ENCODE results near the gene RCCD1.

Gene RCCD1

DNA sequence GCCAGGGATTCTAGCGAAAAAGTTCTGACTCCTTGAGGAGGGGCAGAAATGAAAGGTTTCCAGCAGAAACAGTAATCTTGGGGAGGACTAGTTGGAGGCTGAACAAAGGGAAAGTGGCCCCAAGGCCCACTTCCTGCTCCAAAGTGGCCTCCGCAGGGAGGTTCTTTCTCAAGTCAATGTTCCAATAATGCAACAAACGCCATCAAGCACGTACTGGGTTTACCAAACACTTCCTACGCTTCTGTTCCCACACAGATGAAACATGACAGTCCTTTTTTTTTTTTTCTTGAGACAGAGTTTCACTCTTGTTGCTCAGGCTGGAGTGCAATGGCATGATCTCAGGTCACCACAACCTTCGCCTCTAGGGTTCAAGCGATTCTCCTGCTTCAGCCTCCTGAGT, 9.6 kb upstream of the RCCD1 start:
- DNase-seq = no peak

DNA sequence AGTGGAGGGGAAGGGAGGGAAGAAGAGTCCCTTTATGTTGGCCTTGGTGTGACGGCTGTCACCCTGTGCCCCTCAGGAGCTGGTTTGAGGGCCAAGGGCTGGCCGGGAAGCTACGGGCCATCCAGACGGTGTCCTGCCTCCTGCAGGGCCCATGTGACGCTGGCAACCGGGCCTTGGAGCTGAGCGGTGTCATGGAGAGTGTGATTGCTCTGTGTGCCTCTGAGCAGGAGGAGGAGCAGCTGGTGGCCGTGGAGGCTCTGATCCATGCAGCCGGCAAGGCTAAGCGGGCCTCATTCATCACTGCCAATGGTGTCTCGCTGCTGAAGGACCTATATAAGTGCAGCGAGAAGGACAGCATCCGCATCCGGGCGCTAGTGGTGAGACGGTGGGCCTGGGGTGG, 8.1 kb upstream of the RCCD1 start:
- DNase-seq = no peak

DNA sequence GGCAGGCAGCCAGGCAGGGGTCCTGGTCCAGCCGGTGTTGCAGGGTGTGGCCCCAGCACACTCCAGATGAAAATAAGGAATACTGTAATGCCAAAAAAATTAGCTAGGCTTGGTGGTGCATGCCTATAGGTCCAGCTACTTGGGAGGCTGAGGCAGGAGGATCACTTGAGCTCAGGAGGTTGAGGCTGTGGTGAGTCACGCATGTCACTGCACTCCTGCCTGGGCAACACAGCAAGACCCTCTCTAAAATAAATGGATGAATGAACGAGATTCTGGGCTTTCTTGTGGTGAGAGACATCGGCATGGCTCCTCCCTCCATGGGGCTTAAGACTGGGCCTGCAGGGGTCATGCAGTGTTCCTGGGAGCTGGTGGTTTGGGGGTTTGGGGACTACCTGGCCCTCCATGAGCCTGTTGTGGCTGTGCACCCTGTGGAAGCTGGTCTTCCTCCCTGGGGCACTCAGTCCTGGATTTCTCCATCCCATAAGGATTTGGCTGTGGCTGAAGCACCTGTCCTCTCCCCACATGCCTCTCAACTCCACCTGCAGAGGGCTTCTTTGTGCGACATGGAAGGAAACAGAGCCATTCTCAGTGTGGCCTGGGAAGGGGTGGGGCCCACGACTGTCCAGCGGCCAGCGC, 7.6 kb upstream of the RCCD1 start:
- DNase-seq = no peak

DNA sequence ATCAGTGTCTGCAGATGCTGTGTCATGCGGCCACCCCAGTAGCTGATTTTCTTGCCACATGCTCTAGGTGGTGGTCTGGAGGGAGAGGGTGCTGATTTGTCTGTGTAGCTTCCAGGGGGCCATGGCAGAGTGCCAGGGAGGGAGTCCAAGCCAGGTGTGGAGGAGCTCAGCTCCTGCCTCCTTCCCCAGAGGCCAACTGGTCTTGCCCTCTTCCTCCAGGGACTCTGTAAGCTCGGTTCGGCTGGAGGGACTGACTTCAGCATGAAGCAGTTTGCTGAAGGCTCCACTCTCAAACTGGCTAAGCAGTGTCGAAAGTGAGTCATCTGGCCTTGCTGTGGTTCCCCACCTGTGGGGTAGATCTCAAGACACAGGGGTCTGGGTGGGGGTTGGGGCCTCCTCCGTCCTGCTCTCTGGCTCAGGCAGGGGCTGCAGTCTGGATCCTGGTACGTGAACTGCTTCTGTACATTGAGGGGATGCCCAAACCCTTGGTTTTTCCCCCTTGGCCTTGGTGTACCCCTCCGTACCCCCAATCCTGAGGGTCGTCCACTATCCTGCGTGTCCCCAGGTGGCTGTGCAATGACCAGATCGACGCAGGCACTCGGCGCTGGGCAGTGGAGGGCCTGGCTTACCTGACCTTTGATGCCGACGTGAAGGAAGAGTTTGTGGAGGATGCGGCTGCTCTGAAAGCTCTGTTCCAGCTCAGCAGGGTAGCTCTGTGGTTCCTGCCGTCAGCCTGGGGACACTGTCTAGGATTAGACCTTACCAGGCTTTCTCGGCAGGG, 6.9 kb upstream of the RCCD1 start:
- no peak for DNase-seq

DNA sequence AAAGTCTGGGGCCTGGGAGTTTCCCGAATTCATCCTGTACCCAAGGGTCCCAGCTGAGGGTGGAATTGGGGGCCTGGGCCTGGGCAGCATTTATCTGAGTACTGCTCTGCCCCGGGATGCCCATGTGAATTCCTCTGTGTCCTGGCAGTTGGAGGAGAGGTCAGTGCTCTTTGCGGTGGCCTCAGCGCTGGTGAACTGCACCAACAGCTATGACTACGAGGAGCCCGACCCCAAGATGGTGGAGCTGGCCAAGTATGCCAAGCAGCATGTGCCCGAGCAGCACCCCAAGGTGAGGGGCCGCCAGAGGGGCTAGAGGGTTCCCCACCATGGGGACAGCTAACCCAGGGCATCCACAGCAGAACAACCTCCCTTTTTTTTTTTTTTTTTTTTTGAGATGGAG, 6.2 kb upstream of the RCCD1 start:
- no peak for DNase-seq

DNA sequence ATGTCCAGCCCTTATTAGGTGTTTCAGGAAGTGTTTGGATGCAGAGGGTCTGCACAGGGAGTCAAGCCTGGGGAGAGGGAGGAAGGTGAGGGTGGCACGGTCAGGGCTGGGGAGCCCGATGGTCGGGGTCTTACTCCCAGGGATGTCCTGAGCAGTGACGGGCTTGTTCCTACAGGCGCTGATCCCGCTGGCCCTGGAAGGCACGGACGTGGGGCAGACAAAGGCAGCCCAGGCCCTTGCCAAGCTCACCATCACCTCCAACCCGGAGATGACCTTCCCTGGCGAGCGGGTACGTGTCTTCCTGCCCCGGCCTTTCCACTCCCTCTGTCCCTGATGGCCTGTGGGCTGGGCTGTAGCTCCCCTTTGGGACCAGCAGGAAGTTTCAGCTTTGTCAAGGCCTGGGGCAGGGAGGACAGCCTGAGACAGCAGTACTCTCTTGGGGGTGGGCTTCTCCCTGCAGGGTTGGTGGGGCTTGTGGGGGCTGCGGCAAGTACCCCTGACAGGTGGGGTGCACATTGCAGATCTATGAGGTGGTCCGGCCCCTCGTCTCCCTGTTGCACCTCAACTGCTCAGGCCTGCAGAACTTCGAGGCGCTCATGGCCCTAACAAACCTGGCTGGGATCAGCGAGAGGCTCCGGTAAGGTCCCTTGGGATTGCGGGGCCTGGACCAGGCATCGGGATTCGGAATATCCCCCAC, 4.6 kb upstream of the RCCD1 start:
- no peak for DNase-seq

DNA sequence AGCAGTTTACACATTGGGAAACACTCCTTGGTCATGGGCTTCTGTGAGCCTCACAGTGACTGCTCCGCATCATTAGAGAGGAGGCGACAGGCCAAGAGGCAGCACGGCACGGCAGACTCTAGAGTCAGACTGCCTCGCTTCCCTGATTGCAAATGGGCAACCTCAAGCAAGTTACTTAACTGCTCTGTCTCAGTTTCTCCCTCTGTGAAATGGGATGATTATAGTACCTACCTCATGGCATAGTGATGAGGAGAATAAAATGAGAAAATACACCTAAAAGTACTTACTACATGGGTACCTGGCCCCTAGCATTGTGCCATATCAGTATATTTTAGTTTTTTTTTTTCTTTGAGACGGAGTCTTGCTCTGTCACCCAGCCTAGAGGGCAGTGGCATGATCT, 4.0 kb upstream of the RCCD1 start:
- DNase-seq = no peak

DNA sequence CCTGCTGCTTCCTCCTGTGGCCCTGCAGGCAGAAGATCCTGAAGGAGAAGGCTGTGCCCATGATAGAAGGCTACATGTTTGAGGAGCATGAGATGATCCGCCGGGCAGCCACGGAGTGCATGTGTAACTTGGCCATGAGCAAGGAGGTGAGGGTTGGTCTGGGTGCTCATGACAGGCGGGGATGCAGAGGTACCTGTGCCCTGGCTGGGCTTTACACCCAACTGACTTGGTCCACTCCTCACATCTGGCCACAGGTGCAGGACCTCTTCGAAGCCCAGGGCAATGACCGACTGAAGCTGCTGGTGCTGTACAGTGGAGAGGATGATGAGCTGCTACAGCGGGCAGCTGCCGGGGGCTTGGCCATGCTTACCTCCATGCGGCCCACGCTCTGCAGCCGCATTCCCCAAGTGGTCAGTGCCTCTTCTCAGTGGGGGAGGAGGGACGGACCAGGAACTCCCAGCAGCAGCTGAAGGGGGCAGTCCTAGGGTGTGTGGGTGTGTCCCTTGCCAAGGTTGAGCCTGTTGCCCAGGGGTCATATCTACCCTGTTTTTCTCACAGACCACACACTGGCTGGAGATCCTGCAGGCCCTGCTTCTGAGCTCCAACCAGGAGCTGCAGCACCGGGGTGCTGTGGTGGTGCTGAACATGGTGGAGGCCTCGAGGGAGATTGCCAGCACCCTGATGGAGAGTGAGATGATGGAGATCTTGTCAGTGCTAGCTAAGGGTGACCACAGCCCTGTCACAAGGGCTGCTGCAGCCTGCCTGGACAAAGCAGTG, 1.6 kb upstream of the RCCD1 start:
- no peak for DNase-seq

DNA sequence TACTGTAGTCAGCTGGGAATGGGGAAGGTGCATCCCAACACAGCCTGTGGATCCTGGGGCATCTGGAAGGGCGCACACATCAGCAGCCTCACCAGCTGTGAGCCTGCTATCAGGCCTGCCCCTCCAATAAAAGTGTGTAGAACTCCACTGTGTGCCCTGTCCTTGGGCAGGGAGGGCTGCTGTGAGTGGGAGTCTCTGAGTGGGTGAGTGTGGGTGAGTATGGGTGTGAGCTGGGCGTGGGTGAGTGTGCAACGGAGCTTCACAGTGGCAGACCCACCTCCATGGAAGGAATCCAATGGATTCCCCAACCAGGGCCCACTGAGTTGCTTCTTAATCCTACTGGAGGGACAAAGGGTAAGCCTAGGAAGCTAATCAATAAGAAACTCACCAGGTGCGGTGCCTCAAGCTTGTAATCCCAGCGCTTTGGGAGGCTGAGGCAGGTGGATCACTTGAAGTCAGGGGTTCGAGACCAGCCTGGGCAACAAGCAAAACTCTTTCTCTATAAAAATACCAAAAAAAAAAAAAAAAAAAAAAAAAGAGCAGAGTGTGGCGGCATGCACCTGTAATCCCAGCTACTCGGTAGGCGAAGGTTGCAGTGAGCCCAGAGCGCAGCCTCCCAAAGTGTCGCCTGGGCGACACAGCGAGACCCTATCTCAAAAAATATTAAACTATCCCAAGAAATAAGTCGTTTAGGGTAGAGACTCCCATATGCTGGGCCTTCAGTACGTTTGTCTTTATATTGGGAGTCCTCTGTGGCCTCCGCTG, 555 bp upstream of the RCCD1 start:
- no peak for DNase-seq

DNA sequence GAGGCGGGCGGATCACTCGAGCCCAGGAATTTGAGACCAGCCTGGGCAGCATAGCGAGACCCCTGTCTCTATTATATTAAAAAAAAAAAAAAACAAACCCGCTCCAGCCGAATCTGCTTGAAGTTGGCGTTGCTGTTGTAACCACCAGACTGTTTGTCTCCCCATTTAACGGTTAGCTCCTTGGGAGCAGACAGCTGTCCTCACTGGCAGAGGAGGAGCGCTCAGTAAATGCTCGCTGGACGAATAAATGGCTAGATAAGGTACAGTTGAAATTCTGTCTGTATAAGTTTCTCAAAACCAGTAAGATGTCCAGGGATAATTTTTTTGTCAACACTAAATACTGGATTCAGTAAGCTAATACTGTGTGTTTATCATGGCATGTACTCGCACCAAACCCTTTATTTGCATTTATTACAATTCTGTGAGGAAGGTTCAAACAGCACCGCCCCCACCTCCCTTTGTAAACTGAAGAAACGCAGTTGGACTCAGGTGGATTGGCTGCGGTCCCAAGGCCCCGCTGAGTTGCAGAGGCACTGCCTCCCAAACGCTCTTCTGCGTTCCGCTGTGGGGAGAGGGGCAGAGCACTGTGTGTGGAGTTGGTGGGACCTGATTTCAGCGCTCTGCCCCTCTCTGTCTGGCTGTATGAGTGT, 1.1 kb downstream of the RCCD1 start:
- DNase-seq = no peak

DNA sequence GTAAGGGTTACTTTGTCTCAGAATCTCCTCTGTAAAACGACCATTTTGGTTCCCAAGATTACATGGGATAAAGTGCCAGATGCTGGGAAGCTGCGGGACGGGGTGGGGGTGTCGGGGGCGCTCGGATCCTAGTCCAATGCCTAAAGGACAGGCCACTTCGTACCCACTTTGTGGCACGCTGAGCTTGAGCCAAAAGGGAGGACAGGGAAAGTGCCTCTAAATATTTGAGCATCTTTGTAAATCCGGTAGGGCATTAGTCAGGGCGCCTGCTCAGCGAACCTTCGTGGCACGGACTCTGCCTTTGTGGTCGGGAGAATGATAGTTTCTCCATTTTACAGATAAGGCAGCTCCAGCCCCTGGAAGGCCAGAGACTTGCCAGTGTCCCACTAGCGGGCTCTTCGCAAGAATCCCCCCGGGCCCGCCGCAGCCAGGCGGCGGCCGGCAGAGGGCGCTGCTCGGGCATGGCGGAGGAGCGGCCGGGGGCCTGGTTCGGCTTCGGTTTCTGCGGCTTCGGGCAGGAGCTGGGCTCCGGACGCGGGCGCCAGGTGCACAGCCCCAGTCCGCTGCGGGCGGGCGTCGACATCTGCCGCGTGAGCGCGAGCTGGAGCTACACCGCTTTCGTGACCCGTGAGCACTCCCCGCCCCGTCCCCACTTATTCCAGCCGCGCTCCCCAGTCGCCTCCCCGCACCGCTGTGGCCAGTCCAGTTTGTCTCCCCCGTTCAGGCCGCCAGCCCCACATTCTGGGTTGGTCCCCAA, 1.8 kb downstream of the RCCD1 start:
- peak; percentile 65 for DNase-seq

DNA sequence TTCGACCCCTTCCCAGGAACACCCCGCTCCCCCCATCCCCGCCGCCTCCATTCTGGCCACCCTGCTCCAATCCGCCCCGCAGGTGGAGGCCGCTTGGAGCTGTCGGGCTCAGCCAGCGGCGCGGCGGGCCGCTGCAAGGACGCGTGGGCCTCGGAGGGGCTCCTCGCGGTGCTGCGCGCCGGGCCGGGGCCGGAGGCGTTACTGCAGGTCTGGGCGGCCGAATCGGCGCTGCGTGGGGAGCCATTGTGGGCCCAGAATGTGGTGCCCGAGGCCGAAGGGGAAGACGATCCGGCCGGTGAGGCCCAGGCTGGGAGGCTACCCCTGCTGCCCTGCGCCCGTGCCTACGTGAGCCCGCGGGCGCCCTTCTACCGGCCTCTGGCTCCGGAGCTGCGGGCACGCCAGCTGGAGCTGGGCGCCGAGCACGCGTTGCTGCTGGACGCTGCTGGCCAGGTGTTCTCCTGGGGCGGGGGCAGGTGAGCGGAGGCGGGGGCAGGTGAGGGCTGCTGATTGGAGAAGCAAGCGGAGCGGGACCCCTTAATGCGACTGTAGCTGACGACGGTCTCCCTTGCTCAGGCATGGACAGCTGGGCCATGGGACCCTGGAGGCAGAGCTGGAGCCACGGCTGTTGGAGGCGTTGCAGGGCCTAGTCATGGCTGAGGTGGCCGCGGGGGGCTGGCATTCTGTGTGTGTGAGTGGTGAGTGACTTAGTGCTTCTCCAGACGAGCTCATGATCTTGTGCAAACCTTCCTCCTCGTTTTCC, 2.5 kb downstream of the RCCD1 start:
- no peak for DNase-seq

DNA sequence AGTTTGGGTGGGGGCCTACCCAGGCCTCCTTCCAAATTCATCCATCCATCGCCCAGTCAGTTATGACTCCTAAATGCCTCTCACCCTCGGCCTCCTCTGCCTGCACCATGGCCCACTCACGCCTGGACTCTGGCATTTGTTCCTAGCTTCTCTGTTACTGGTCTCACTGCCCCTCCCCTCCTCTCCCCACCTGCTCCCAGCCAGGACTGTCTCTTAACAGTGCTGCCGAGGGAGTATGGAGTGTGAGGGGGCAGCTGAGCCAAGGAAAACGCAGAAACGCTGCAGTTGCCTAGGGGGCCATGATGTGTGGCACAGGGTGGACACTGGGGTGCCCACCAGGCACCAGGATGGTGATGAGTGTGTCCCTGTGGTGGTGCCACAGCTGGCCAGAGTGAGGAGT, 3.1 kb downstream of the RCCD1 start:
- DNase-seq = no peak

DNA sequence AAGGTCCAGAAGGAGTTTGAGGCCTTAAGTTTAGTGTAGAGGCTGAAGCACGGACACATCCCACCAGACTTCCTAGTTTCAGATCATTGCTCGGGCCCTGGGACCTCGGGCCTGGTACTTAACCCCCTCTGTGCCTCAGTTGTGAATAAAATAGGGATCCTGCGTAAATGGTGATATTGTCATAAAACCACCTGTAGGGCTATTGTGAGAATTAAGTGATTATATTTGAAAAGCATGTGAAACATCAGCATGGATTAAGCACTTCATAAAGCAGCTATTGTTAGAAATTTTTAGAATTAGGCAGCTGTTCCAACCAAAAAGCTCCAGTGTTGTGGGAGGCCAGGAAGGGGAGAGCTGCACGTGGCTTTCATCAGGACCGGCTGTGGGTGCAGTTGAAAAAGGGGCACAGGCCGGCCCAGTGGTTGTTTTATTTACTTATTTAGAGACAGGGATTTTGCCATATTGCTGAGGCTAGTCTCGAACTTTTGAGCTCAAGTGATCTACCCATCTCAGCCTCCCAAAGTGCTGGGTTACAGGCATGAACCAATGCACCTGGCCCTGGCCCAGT, 4.4 kb downstream of the RCCD1 start:
- DNase-seq = no peak

DNA sequence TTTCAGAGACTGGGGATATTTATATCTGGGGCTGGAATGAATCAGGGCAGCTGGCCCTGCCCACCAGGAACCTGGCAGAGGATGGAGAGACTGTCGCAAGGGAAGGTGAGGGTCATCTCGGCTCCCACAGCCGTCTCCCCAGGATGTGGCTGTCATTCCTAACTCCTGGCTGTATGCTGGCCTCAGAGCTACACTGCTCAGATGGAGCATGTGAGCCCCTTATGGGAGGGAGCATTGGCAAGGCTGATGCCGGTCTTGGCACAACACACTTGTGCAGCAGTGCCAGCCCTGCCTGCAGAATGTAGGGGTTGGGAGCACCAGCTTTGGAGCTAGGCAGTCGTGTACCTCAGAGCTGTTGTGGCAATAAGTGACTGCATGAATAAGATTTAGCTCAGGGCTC, 5.2 kb downstream of the RCCD1 start:
- DNase-seq = no peak

DNA sequence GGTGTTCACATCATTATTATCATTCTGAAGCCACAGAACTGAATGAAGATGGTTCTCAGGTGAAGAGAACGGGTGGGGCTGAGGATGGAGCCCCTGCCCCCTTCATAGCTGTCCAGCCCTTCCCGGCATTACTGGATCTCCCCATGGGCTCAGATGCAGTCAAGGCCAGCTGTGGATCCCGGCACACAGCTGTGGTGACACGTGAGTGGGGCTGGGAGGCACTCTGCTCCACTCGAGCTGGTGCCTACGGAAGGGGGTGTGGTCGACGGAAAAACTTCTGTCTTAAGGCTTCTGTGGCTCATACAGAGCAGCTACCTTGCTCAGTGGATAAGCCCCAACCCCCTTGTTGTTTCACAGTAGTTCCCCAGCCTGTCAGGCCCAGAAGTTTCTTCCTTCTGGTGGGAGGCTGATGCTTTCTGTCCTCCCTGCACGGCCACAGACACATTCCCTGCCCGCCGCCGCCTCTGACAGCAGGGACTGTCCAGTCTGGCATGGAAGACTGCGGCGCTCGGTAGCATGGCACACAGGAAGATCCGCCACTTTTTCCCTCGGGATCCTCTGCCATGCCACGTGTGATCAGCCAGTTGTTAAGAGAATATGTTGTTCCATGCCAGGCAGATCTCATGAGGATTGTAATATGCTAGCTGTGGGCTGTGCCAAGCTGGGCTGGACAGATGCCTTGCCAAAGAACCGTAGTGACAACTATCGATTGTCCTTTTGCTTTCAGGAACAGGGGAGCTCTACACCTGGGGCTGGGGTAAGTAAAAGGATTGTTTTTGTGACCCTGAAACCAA, 5.8 kb downstream of the RCCD1 start:
- DNase-seq = no peak

DNA sequence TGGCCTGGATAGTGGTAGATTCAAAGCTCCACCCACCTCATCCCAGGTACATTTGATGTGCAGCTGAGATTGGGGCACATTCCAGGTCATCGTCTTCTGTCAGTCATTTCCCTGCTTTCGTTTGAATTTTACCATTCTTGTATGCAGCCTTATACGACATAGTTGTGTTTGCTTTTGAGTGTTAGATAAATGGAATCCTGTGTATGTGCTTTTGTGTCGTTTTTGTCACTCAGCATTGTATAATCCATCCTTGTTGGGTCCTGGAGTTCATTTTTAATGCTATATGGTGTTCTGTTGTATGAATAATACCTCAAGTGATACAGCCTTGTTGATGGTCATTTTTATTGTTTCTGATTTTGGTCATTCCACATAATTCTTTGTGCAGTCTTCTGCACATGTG, 7.3 kb downstream of the RCCD1 start:
- DNase-seq = no peak

DNA sequence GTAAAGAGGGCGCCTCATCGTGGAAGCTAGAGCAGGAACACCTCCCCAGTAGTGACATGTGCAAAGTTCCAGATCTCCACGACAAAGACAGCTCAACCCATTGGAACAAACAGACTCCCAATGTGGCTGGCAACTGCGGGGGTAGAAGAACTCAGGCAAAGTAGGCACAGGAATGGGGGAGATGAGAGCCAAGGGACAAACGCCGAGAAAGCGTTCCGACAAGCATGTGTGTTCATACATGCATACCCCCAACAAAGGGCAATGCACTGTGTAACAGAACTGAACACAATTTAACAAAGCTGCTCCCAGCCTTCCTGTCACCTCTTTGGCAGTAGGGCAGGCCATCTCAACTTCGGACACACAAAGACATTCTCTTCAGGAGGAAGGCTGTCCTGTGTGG, 11.6 kb downstream of the RCCD1 start:
- no peak for DNase-seq

DNA sequence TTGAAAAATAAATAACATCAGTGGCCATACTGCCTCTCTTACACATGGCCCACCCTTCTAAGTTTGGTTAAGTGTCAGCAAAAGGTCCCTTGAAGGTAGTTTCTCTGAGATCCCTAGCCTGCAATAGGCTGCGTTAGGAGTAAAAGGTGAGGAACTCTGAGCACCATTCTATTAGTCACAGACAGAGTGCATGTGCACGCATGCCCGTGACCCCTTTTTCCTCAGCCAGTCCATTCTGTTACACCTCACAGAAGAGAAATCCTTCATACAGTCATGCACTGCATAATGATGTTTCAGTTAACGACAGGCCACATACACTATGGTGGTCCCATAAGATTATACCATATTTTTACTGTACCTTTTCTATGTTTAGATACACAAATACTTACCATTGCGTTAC, 12.5 kb downstream of the RCCD1 start:
- DNase-seq = no peak
